ENCODE data around the gene GNAS-AS1. TPM values are rescaled to one million over a fixed set of nuclear protein-coding genes. Genes with fewer than 3 reads are reported as not detected.
A peak's percentile ranks its signal among the peaks of the same experiment; 100 is the strongest.
"Not testable (repeated sequence)": the region's sequence is repeated elsewhere in the genome, so short reads cannot be mapped to it uniquely, and the experiment has no call there.

Gene GNAS-AS1
- total and polyA plus RNA-seq, 10 of the 15 experiments (the other 5 are each of a cell fraction or from before 2014, with no cell fraction given) = 0.06 to 2.7 (median 1.2) TPM

- no peak for TF ChIP-seq MLLT1 (IDR thresholded peaks at IDR 0.05)
- TF ChIP-seq CHD4 (IDR thresholded peaks at IDR 0.05) = no peak
- no peak for TF ChIP-seq HSF1 (IDR thresholded peaks at IDR 0.05; ENCODE audit: low read depth, low read length)
- no peak for TF ChIP-seq NR2C2 (IDR thresholded peaks at IDR 0.05; ENCODE audit: borderline replicate concordance, control insufficient read depth, insufficient read length, low read depth)
- no peak for TF ChIP-seq TCF12 (IDR thresholded peaks at IDR 0.05; ENCODE audit: low read depth, low read length)
- TF ChIP-seq ZNF384 (IDR thresholded peaks at IDR 0.05; ENCODE audit: borderline replicate concordance, low read depth, low read length) = no peak
- no peak for TF ChIP-seq TBL1XR1 (IDR thresholded peaks at IDR 0.05; ENCODE audit: low read depth, low read length)
- no peak for TF ChIP-seq RBBP5 (conservative IDR thresholded peaks at IDR 0.05)
Measured at GRCh38 chr20:58829531-58829941, 21.2 kb downstream of the GNAS-AS1 start (continued).

- DNase-seq (ENCODE audit: low read depth, low spot score); RAD21 ChIA-PET (ENCODE audit: unreplicated experiment); H3K9ac ChIP-seq (ENCODE audit: control insufficient read depth, insufficient read depth, low read length); H3K4me3 ChIP-seq; FAIRE-seq; H3K9me3 ChIP-seq (replicated peaks; ENCODE audit: control insufficient read depth, insufficient read depth, low read length); H4K20me1 ChIP-seq (ENCODE audit: control insufficient read depth, insufficient read depth); H3K79me2 ChIP-seq (ENCODE audit: control insufficient read depth, insufficient read depth, low read length); in situ Hi-C loops (cut with MboI); H3K4me1 ChIP-seq (ENCODE audit: control insufficient read depth, insufficient read depth, low read length); BruUV-seq (replicated peaks); H3K27ac ChIP-seq (ENCODE audit: control insufficient read depth, insufficient read depth); H3K36me3 ChIP-seq (ENCODE audit: control insufficient read depth in 2 of 2, insufficient read depth in 2 of 2, low read length in 1 of 2); intact Hi-C loops (cut with micrococcal nuclease; ENCODE audit: unreplicated experiment); H3K4me2 ChIP-seq (ENCODE audit: control insufficient read depth, insufficient read depth); ATAC-seq; POLR2A ChIA-PET; H2AFZ ChIP-seq (ENCODE audit: control insufficient read depth, low read depth, low read length); H3K27me3 ChIP-seq (replicated peaks in 1 of 2; ENCODE audit: control insufficient read depth in 2 of 2, insufficient read depth in 2 of 2, low read length in 1 of 2): not testable (repeated sequence)
- CTCF ChIA-PET = interaction anchor here (0.9 to 1.0 kb wide), 2 partner anchors 11 to 52 kb away, joined by 3 read pairs; no protein-coding TSS in a partner anchor
- SMC1A ChIA-PET (ENCODE audit: uncharacterized antibody, unreplicated experiment) = interaction anchor here (1.2 kb wide), 1 partner anchor 19 kb away, joined by 3 read pairs; no protein-coding TSS in a partner anchor
- WGBS (ENCODE audit: insufficient coverage, insufficient replicate concordance, low lambda C conversion rate, missing lambda C conversion rate) = 80% methylated on average over 3 of the region's 5 CpGs
- TF ChIP-seq YY1 (IDR thresholded peaks at IDR 0.05; ENCODE audit: low read depth, low read length) = 0 out of 2 replicates have a peak, but pooled peaks have one; percentile 28
Measured at GRCh38 chr20:58828804-58829203, 21.9 kb downstream of the GNAS-AS1 start.
